ENCODE results near the gene KCNAB1.

DNA sequence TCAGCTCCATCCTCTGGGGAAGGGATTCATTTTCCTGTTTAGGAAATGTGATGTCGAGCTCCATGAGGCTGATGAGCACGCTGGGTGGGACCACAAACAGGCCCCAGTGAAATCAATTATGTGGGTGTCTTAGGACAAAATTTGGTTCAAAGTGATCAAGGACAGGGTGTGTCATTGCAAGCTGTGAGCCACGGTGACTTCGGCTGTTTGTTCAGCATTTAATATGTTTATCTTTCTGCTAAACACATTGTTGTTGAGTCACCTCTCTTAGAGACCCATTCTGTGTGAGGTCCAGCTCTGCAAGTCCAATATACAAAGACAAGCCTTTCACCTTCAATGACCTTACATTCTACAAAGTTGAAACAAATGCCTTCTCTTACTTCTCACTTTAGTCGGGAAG, 393.2 kb downstream of the KCNAB1 start:
- no peak for TF ChIP-seq POLR2A (IDR thresholded peaks at IDR 0.05)
- TF ChIP-seq POLR2AphosphoS5 (IDR thresholded peaks at IDR 0.05), result no peak
- TF ChIP-seq, protein P1, sequence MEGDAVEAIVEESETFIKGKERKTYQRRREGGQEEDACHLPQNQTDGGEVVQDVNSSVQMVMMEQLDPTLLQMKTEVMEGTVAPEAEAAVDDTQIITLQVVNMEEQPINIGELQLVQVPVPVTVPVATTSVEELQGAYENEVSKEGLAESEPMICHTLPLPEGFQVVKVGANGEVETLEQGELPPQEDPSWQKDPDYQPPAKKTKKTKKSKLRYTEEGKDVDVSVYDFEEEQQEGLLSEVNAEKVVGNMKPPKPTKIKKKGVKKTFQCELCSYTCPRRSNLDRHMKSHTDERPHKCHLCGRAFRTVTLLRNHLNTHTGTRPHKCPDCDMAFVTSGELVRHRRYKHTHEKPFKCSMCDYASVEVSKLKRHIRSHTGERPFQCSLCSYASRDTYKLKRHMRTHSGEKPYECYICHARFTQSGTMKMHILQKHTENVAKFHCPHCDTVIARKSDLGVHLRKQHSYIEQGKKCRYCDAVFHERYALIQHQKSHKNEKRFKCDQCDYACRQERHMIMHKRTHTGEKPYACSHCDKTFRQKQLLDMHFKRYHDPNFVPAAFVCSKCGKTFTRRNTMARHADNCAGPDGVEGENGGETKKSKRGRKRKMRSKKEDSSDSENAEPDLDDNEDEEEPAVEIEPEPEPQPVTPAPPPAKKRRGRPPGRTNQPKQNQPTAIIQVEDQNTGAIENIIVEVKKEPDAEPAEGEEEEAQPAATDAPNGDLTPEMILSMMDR (IDR thresholded peaks at IDR 0.05), result no peak

All from suprapubic skin (tissue), 4 donors.